Glutamatergic neuron (in vitro differentiated cells): Measurements from ENCODE around the gene ZNF541. TPM values are rescaled to one million over a fixed set of nuclear protein-coding genes. Genes with fewer than 3 reads are reported as not detected.
A peak's percentile ranks its signal among the peaks of the same experiment; 100 is the strongest.

Source experiments
- DNase-seq: peaks from one replicate; pipeline ENCODE4 v3.0.0; 2022
- H3K27ac Mint-ChIP-seq: one replicate; pipeline ENCODE4 v1.8.0; 2020; ENCODE audit warnings: mild to moderate bottlenecking, mixed read lengths, inconsistent platforms; ENCODE audit not compliant: unreplicated experiment
- H3K27me3 Mint-ChIP-seq: one replicate; pipeline ENCODE4 v1.8.0; 2020; ENCODE audit warnings: mild to moderate bottlenecking, moderate library complexity, mixed read lengths, inconsistent platforms; ENCODE audit not compliant: unreplicated experiment
- H3K36me3 Mint-ChIP-seq: one replicate; pipeline ENCODE4 v1.8.0; 2020; ENCODE audit warnings: mild to moderate bottlenecking, mixed read lengths, inconsistent platforms; ENCODE audit not compliant: unreplicated experiment
- H3K4me1 Mint-ChIP-seq: one replicate; pipeline ENCODE4 v1.8.0; 2020; ENCODE audit warnings: mild to moderate bottlenecking, low read depth, mixed read lengths, inconsistent platforms; ENCODE audit not compliant: unreplicated experiment
- H3K4me3 Mint-ChIP-seq: one replicate; pipeline ENCODE4 v1.8.0; 2020; ENCODE audit warnings: mild to moderate bottlenecking, mixed read lengths, inconsistent platforms; ENCODE audit not compliant: unreplicated experiment
- H3K9me3 Mint-ChIP-seq: one replicate; pipeline ENCODE4 v1.8.0; 2020; ENCODE audit warnings: mild to moderate bottlenecking, moderate library complexity, mixed read lengths, inconsistent platforms; ENCODE audit not compliant: unreplicated experiment
- CTCF ChIP-seq: fragments of 200-600 bp; sonication (generic); IDR thresholded peaks from one replicate; pipeline ENCODE4 v1.5.0; 2021; ENCODE audit not compliant: partially characterized antibody, unreplicated experiment
- long read RNA-seq: library from polyadenylated mRNA; unstranded; transcript quantifications from one replicate; pipeline ENCODE4 v2.0.0, GENCODE V29; 2020; ENCODE audit not compliant: unreplicated experiment
- total RNA-seq: library from RNA; stranded (reverse); fragmentation: NEBNext Ultra II Directional; extraction: Animal tissue kit (Norgen Biotek cat#: 25700); gene quantifications from one replicate; pipeline ENCODE4 v1.2.1, GENCODE V29; 2021; ENCODE audit not compliant: unreplicated experiment

ZNF541 gene
- total RNA-seq = not detected
- long read RNA-seq = 0 reads

- Mint-ChIP-seq H3K27ac (no peak within 1 kb of the TSS), H3K4me3 (no peak within 1 kb of the TSS), H3K36me3 (no peaks in the 10 kb centered on the region), H3K4me1 (no peaks in the 10 kb centered on the region), H3K9me3 (no peaks in the 10 kb centered on the region), H3K27me3 (peaks cover 2% of the 10 kb centered on the region)
- no peak for TF ChIP-seq CTCF
- no peak for DNase-seq
These were observed at the start of gene ZNF541 for GRCh38 chr19:47573071-47574026. TSS of gene ZNF541 (minus strand) at chr19:47573148. CDS start at chr19:47555856, 17,292 bp downstream.

GRCh38 chr19:47619763-47620162 lies 46.8 kb upstream of the ZNF541 start:
- peaks cover 17% of the 10 kb centered on the region for H3K4me1 Mint-ChIP-seq
- no peak overlapping the region for H3K4me3 Mint-ChIP-seq

GRCh38 chr19:47618771-47619170 lies 45.8 kb upstream of the ZNF541 start:
- no peaks in the 10 kb centered on the region for H3K9me3 Mint-ChIP-seq
- H3K4me1 Mint-ChIP-seq = peaks cover 17% of the 10 kb centered on the region
- TF ChIP-seq CTCF = no peak
- H3K27me3 Mint-ChIP-seq = peaks cover 5% of the 10 kb centered on the region
- no peak overlapping the region for H3K4me3 Mint-ChIP-seq
- no peak for DNase-seq
- H3K36me3 Mint-ChIP-seq = no peaks in the 10 kb centered on the region
- no peak overlapping the region for H3K27ac Mint-ChIP-seq

More at GRCh38 chr19:47619763-47620162, 46.8 kb upstream of the ZNF541 start:
- Mint-ChIP-seq H3K9me3 (no peaks in the 10 kb centered on the region), H3K27ac (no peak overlapping the region), H3K36me3 (no peaks in the 10 kb centered on the region), H3K27me3 (peaks cover 5% of the 10 kb centered on the region)
- no peak for TF ChIP-seq CTCF
- no peak for DNase-seq

- no peak for TF ChIP-seq CTCF
- no peaks in the 10 kb centered on the region for H3K36me3 Mint-ChIP-seq
- no peak overlapping the region for H3K4me3 Mint-ChIP-seq
- H3K27ac Mint-ChIP-seq = no peak overlapping the region
- peaks cover 28% of the 10 kb centered on the region for H3K4me1 Mint-ChIP-seq
- H3K9me3 Mint-ChIP-seq = peaks cover 6% of the 10 kb centered on the region
- peaks cover 2% of the 10 kb centered on the region for H3K27me3 Mint-ChIP-seq
- no peak for DNase-seq
These were observed 42.8 kb upstream of the ZNF541 start for GRCh38 chr19:47615714-47616113.

- Mint-ChIP-seq H3K9me3 (peaks cover 6% of the 10 kb centered on the region), H3K4me1 (peaks cover 30% of the 10 kb centered on the region), H3K4me3 (peak overlapping the region; percentile 66), H3K36me3 (no peaks in the 10 kb centered on the region), H3K27me3 (peaks cover 2% of the 10 kb centered on the region), H3K27ac (no peak overlapping the region)
- no peak for TF ChIP-seq CTCF
- DNase-seq = no peak
These were observed 42.3 kb upstream of the ZNF541 start for GRCh38 chr19:47615230-47615629.
